Psoas muscle (tissue), 8 donors: ENCODE data around the gene IFI30. TPM values are rescaled to one million over a fixed set of nuclear protein-coding genes. Genes with fewer than 3 reads are reported as not detected.

ENCODE experiments used
- ATAC-seq, 4 donors: fragments of 200-7000 bp; cut with Tn5 transposase; one replicate each; pipeline ENCODE4 v1.9.1; 2020; ENCODE audit warnings: moderate library complexity in 3 of 4, mild to moderate bottlenecking in 2 of 4
- DNase-seq, 2 donors: peaks; one replicate each; pipeline ENCODE4 v3.0.0-alpha.2; 2020
- H3K27ac ChIP-seq: fragments of 200-600 bp; one replicate; pipeline ENCODE4 v1.8.0; 2022
- H3K27me3 ChIP-seq, 3 donors: fragments of 200-600 bp in 1 of 3; one replicate each; pipeline versions ENCODE4 v1.6.1 to v1.8.0; 2013 to 2022; ENCODE audit warnings: low read length in 2 of 3, mild to moderate bottlenecking in 2 of 3, moderate library complexity in 1 of 3; ENCODE audit not compliant: insufficient read depth in 3 of 3
- H3K36me3 ChIP-seq, 2 donors: fragments of 200-600 bp in 1 of 2; one replicate each; pipeline versions ENCODE4 v1.6.1 to v1.8.0; 2013 to 2022; ENCODE audit warnings: low read depth in 1 of 2, mild to moderate bottlenecking in 1 of 2, moderate library complexity in 1 of 2; ENCODE audit not compliant: insufficient read depth in 1 of 2
- H3K4me1 ChIP-seq: fragments of 200-600 bp; one replicate; pipeline ENCODE4 v1.8.0; 2022
- H3K4me3 ChIP-seq: fragments of 200-600 bp; one replicate; pipeline ENCODE4 v1.8.0; 2022; ENCODE audit warnings: mild to moderate bottlenecking
- H3K9me3 ChIP-seq: fragments of 200-600 bp; one replicate; pipeline ENCODE4 v1.8.0; 2022
- CTCF ChIP-seq: fragments of 200-600 bp; IDR thresholded peaks from one replicate; pipeline ENCODE4 v1.8.0; 2022; ENCODE audit warnings: antibody characterized with exemption
- WGBS, 3 donors: extraction: QIAGEN DNeasy Blood & Tissue Kit; methylation state at CpG; one replicate each; pipeline versions ENCODE4 v1.1.6 to v1.1.7; 2013; 5-methylcytosine and 5-hydroxymethylcytosine counted together
- intact Hi-C, 2 donors: fragments of 100-400 bp; cut with DNase I; formaldehyde crosslinking; loops; one replicate each; pipeline versions ENCODE4 v1.11.0 to v1.14.2; 2022
- polyA plus RNA-seq, 3 donors: library from polyadenylated mRNA; stranded (reverse); fragments of 200-250 nt; gene quantifications; one replicate each; pipeline ENCODE4 v1.2.3, GENCODE V29; 2013
- total RNA-seq, 4 donors: library from RNA; stranded (reverse); fragmentation: NEBNext Ultra II Directional in 2 of 4; extraction: Animal tissue kit (Norgen Biotek cat#: 25700) in 2 of 4; gene quantifications; one replicate each; pipeline versions ENCODE4 v1.2.1 to v1.2.4, GENCODE V29; 2021 to 2023
- donor health status: healthy with polysubstance abuse.
- donor health status: DM: no; HTN: no; CAD: no; lungs with moderate emphysema.
- donor health status: Bipolar disorder and iron deficiency.
- donor health status: healthy.
- donor health status: DM: yes; HTN: yes; CAD: no.
- donor health status: DM: no; HTN: no; CAD: no.
- donor health status: DM: no; HTN: no; CAD: no.
- donor health status: DM: yes; HTN: yes; CAD: no.

Gene IFI30
- total and polyA plus RNA-seq, 7 donors = 1.4 to 21.5 (median 10.1) TPM

GRCh38 chr19:18161636-18162002 is 12.0 kb upstream of the IFI30 start:
- DNase-seq (no peak), ATAC-seq (peak in 1 of 4 donors; percentile 6)
- intact Hi-C loops = loop anchor here in 1 of 2 donors (2.0 kb wide), 1 partner anchor 49 kb away; no protein-coding TSS in a partner anchor
- Histone ChIP-seq H3K9me3 (no peaks in the 10 kb centered on the region), H3K27me3 (no peaks in the 10 kb centered on the region), H3K36me3 (peaks cover 2 to 48% of the 10 kb centered on the region in 2 donors), H3K4me3 (peak overlapping the region; percentile 27), H3K27ac (no peak overlapping the region), H3K4me1 (peaks cover 28% of the 10 kb centered on the region)
- TF ChIP-seq CTCF = no peak
- WGBS, 3 donors = 62 to 71% (median 62%) methylated on average over 19 of the region's 19 CpGs

- H3K9me3 ChIP-seq = no peaks in the 10 kb centered on the region
- 96 to 97% (median 97%) methylated on average over 7 of the region's 7 CpGs for WGBS, 3 donors
- H3K36me3 ChIP-seq = peaks cover 6 to 72% of the 10 kb centered on the region in 2 donors
- DNase-seq (no peak), ATAC-seq (no peak)
- no peak overlapping the region for H3K4me3 ChIP-seq
- intact Hi-C loops = no loop called here
- H3K27ac ChIP-seq = no peak overlapping the region
- TF ChIP-seq CTCF = no peak
- peaks cover 8% of the 10 kb centered on the region for H3K4me1 ChIP-seq
- no peaks in the 10 kb centered on the region for H3K27me3 ChIP-seq
Observed at GRCh38 chr19:18164072-18164471, 9.5 kb upstream of the IFI30 start.

- ATAC-seq = no peak
- peaks cover 4% of the 10 kb centered on the region for H3K4me1 ChIP-seq
- H3K36me3 ChIP-seq = peaks cover 6 to 80% of the 10 kb centered on the region in 2 donors
- 96 to 98% (median 97%) methylated on average over 15 of the region's 15 CpGs for WGBS, 3 donors
- H3K27ac ChIP-seq = no peak overlapping the region
- intact Hi-C loops = no loop called here
- H3K9me3 ChIP-seq = no peaks in the 10 kb centered on the region
- no peak for TF ChIP-seq CTCF
- no peaks in the 10 kb centered on the region for H3K27me3 ChIP-seq
- no peak overlapping the region for H3K4me3 ChIP-seq
- no peak for DNase-seq
Observed at GRCh38 chr19:18165794-18166544, 7.6 kb upstream of the IFI30 start.

- intact Hi-C loops = no loop called here
- H3K36me3 ChIP-seq = peaks cover 6 to 77% of the 10 kb centered on the region in 2 donors
- no peak overlapping the region for H3K27ac ChIP-seq
- ATAC-seq = no peak
- no peak for DNase-seq
- H3K27me3 ChIP-seq = no peaks in the 10 kb centered on the region
- 91 to 94% (median 92%) methylated on average over 21 of the region's 21 CpGs for WGBS, 3 donors
- TF ChIP-seq CTCF = no peak
- H3K9me3 ChIP-seq = no peaks in the 10 kb centered on the region
- no peaks in the 10 kb centered on the region for H3K4me1 ChIP-seq
- H3K4me3 ChIP-seq = no peak overlapping the region
Observed at GRCh38 chr19:18167011-18167410, 6.6 kb upstream of the IFI30 start.
